Measurements from ENCODE around the gene CLDN2. TPM values are rescaled to one million over a fixed set of nuclear protein-coding genes. Genes with fewer than 3 reads are reported as not detected.

CLDN2 gene
- polyA plus RNA-seq, 6 donors from 2014 or later, result not detected

GRCh38 chrX:106901781-106902219 is 18.4 kb upstream of the CLDN2 start:
- Mint-ChIP-seq H3K9me3 (peaks cover 0 to 1% (median 0%) of the 10 kb centered on the region in 7 donors), H3K4me3 (no peak overlapping the region), H3K27me3 (peaks cover 0 to 8% (median 0%) of the 10 kb centered on the region in 3 donors), H3K27ac (no peak overlapping the region), H3K4me1 (no peaks in the 10 kb centered on the region), H3K36me3 (no peaks in the 10 kb centered on the region)
- no peak for DNase-seq
- no peak for ATAC-seq (ENCODE audit: low read depth in 2 of 2)

- no peaks in the 10 kb centered on the region for H3K4me1 Mint-ChIP-seq
- no peaks in the 10 kb centered on the region for H3K27me3 Mint-ChIP-seq
- ATAC-seq (ENCODE audit: low read depth in 2 of 2) (no peak), DNase-seq (no peak)
- peaks cover 0 to 2% (median 0%) of the 10 kb centered on the region in 7 donors for H3K9me3 Mint-ChIP-seq
- H3K36me3 Mint-ChIP-seq, result no peaks in the 10 kb centered on the region
- H3K27ac Mint-ChIP-seq, result peak overlapping the region in 2 of 6 donors; percentile 10 to 90
- no peak overlapping the region for H3K4me3 Mint-ChIP-seq
Observed at GRCh38 chrX:106902684-106903083, 17.5 kb upstream of the CLDN2 start.

- Mint-ChIP-seq H3K27ac (peak within 1 kb of the TSS in 2 of 6 donors; percentile 10 to 90), H3K9me3 (peaks cover 0 to 2% (median 0%) of the 10 kb centered on the region in 7 donors), H3K36me3 (no peaks in the 10 kb centered on the region), H3K27me3 (no peaks in the 10 kb centered on the region), H3K4me3 (peak within 1 kb of the TSS in 1 of 8 donors; percentile 17), H3K4me1 (no peaks in the 10 kb centered on the region)
- ATAC-seq (ENCODE audit: low read depth in 2 of 2) (no peak), DNase-seq (no peak)
Observed at GRCh38 chrX:106903291-106903824, 16.8 kb upstream of the CLDN2 start, which contains the start of gene RIPPLY1. TSS of gene RIPPLY1 (minus strand) at chrX:106903341. CDS start at chrX:106903287, 54 bp downstream.

- no peak overlapping the region for H3K27ac Mint-ChIP-seq
- H3K36me3 Mint-ChIP-seq, result no peaks in the 10 kb centered on the region
- ATAC-seq (ENCODE audit: low read depth in 2 of 2) (no peak), DNase-seq (no peak)
- peaks cover 0 to 4% (median 4%) of the 10 kb centered on the region in 3 donors for H3K27me3 Mint-ChIP-seq
- H3K4me3 Mint-ChIP-seq, result no peak overlapping the region
- H3K4me1 Mint-ChIP-seq, result no peaks in the 10 kb centered on the region
- peaks cover 0 to 2% (median 0%) of the 10 kb centered on the region in 7 donors for H3K9me3 Mint-ChIP-seq
Observed at GRCh38 chrX:106903856-106904528, 16.2 kb upstream of the CLDN2 start.

GRCh38 chrX:106905064-106905708 is 15.0 kb upstream of the CLDN2 start:
- ATAC-seq (ENCODE audit: low read depth in 2 of 2), result no peak
- peaks cover 0 to 5% (median 4%) of the 10 kb centered on the region in 3 donors for H3K27me3 Mint-ChIP-seq

GRCh38 chrX:106906361-106906760 is 13.8 kb upstream of the CLDN2 start:
- H3K27me3 Mint-ChIP-seq, result peaks cover 0 to 5% (median 4%) of the 10 kb centered on the region in 3 donors
- H3K27ac Mint-ChIP-seq, result no peak overlapping the region
- peaks cover 0 to 2% (median 0%) of the 10 kb centered on the region in 7 donors for H3K9me3 Mint-ChIP-seq
- H3K36me3 Mint-ChIP-seq, result no peaks in the 10 kb centered on the region
- H3K4me1 Mint-ChIP-seq, result no peaks in the 10 kb centered on the region
- ATAC-seq (ENCODE audit: low read depth in 2 of 2) (no peak), DNase-seq (no peak)
- no peak overlapping the region for H3K4me3 Mint-ChIP-seq

More at GRCh38 chrX:106905064-106905708, 15.0 kb upstream of the CLDN2 start:
- no peaks in the 10 kb centered on the region for H3K4me1 Mint-ChIP-seq
- peak overlapping the region in 1 of 6 donors; percentile 26 for H3K27ac Mint-ChIP-seq
- peaks cover 0 to 2% (median 0%) of the 10 kb centered on the region in 7 donors for H3K9me3 Mint-ChIP-seq
- DNase-seq, result no peak
- no peak overlapping the region for H3K4me3 Mint-ChIP-seq
- H3K36me3 Mint-ChIP-seq, result no peaks in the 10 kb centered on the region

- Mint-ChIP-seq H3K4me1 (no peaks in the 10 kb centered on the region), H3K4me3 (no peak overlapping the region), H3K27ac (no peak overlapping the region), H3K9me3 (peaks cover 0 to 3% (median 0%) of the 10 kb centered on the region in 7 donors), H3K36me3 (no peaks in the 10 kb centered on the region), H3K27me3 (peaks cover 12 to 30% (median 30%) of the 10 kb centered on the region in 3 donors)
- DNase-seq (no peak), ATAC-seq (ENCODE audit: low read depth in 2 of 2) (no peak)
Observed at GRCh38 chrX:106912864-106913263, 7.3 kb upstream of the CLDN2 start.

- Mint-ChIP-seq H3K27me3 (peaks cover 7 to 35% (median 29%) of the 10 kb centered on the region in 3 donors), H3K4me1 (no peaks in the 10 kb centered on the region), H3K36me3 (no peaks in the 10 kb centered on the region), H3K27ac (no peak overlapping the region), H3K4me3 (no peak overlapping the region), H3K9me3 (peaks cover 0 to 3% (median 0%) of the 10 kb centered on the region in 7 donors)
- no peak for ATAC-seq (ENCODE audit: low read depth in 2 of 2)
- no peak for DNase-seq
Observed at GRCh38 chrX:106917830-106918500, 2.2 kb upstream of the CLDN2 start.

- Mint-ChIP-seq H3K4me1 (no peaks in the 10 kb centered on the region), H3K36me3 (no peaks in the 10 kb centered on the region), H3K27me3 (peaks cover 3 to 17% (median 15%) of the 10 kb centered on the region in 3 donors), H3K27ac (no peak overlapping the region), H3K9me3 (peaks cover 0 to 1% (median 0%) of the 10 kb centered on the region in 7 donors), H3K4me3 (no peak overlapping the region)
- DNase-seq (no peak), ATAC-seq (ENCODE audit: low read depth in 2 of 2) (no peak)
Observed at GRCh38 chrX:106921637-106922036, 1.4 kb downstream of the CLDN2 start.

- Mint-ChIP-seq H3K9me3 (peaks cover 0 to 2% (median 0%) of the 10 kb centered on the region in 7 donors), H3K27me3 (no peaks in the 10 kb centered on the region), H3K4me1 (no peaks in the 10 kb centered on the region), H3K27ac (no peak overlapping the region), H3K4me3 (no peak overlapping the region), H3K36me3 (no peaks in the 10 kb centered on the region)
- ATAC-seq (ENCODE audit: low read depth in 2 of 2) (no peak), DNase-seq (no peak)
Observed at GRCh38 chrX:106927023-106927422, 6.8 kb downstream of the CLDN2 start.

- no peaks in the 10 kb centered on the region for H3K4me1 Mint-ChIP-seq
- no peaks in the 10 kb centered on the region for H3K36me3 Mint-ChIP-seq
- H3K27ac Mint-ChIP-seq, result no peak overlapping the region
- peaks cover 0 to 2% (median 0%) of the 10 kb centered on the region in 7 donors for H3K9me3 Mint-ChIP-seq
- no peaks in the 10 kb centered on the region for H3K27me3 Mint-ChIP-seq
- ATAC-seq (ENCODE audit: low read depth in 2 of 2) (no peak), DNase-seq (no peak)
- H3K4me3 Mint-ChIP-seq, result no peak overlapping the region
Observed at GRCh38 chrX:106927700-106928099, 7.5 kb downstream of the CLDN2 start.

GRCh38 chrX:106928227-106928626 is 8.0 kb downstream of the CLDN2 start:
- Mint-ChIP-seq H3K36me3 (no peaks in the 10 kb centered on the region), H3K4me3 (no peak overlapping the region), H3K27me3 (no peaks in the 10 kb centered on the region), H3K27ac (no peak overlapping the region), H3K9me3 (peaks cover 0 to 2% (median 0%) of the 10 kb centered on the region in 7 donors), H3K4me1 (no peaks in the 10 kb centered on the region)
- DNase-seq (no peak), ATAC-seq (ENCODE audit: low read depth in 2 of 2) (no peak)

- Mint-ChIP-seq H3K27me3 (no peaks in the 10 kb centered on the region), H3K36me3 (no peaks in the 10 kb centered on the region), H3K27ac (no peak overlapping the region), H3K4me1 (no peaks in the 10 kb centered on the region), H3K4me3 (no peak overlapping the region), H3K9me3 (peaks cover 0 to 2% (median 0%) of the 10 kb centered on the region in 7 donors)
- no peak for DNase-seq
- no peak for ATAC-seq (ENCODE audit: low read depth in 2 of 2)
Observed at GRCh38 chrX:106931831-106932491, 11.8 kb downstream of the CLDN2 start.

Measured in naive B cell (primary cell).